ENCODE results near the gene EME2.

GRCh38 chr16:1726661-1727502 lies 45.7 kb upstream of the EME2 start:
- TF ChIP-seq PATZ1 (CRISPR knock-in tag; IDR thresholded peaks at IDR 0.05; ENCODE audit: borderline replicate concordance): no peak
- no peak for TF ChIP-seq ZFP3 (CRISPR knock-in tag; IDR thresholded peaks at IDR 0.05)
- TF ChIP-seq ZNF565 (CRISPR knock-in tag; conservative IDR thresholded peaks at IDR 0.05; ENCODE audit: low read depth): no peak
- no peak for TF ChIP-seq RARB (CRISPR knock-in tag; IDR thresholded peaks at IDR 0.05)
- TF ChIP-seq POU6F1 (CRISPR knock-in tag; IDR thresholded peaks at IDR 0.05; ENCODE audit: borderline replicate concordance, low read depth): no peak
- TF ChIP-seq CSDC2 (CRISPR knock-in tag; IDR thresholded peaks at IDR 0.05): no peak
- no peak for TF ChIP-seq BACH2 (CRISPR knock-in tag; IDR thresholded peaks at IDR 0.05; ENCODE audit: borderline replicate concordance)

All from SK-N-SH treated with all-trans-retinoic acid at 6 μM for 48 hours (cell line).